AG10803 (cell line): Measurements from ENCODE around the gene CEP104.

Experiments used
- DNase-seq: peaks from one replicate; pipeline ENCODE4 v3.0.0; 2010; ENCODE audit warnings: low read depth
- H3K4me3 ChIP-seq: 2 replicates; pipeline ENCODE4 v1.5.1; 2011; ENCODE audit warnings: mild to moderate bottlenecking, low read length, control low read depth
- CTCF ChIP-seq: conservative IDR thresholded peaks from 2 replicates; pipeline ENCODE4 v1.5.1; 2011; ENCODE audit warnings: mild to moderate bottlenecking, low read length, control low read depth, inconsistent platforms

CEP104 gene

GRCh38 chr1:3898994-3899753 is 42.2 kb upstream of the CEP104 start:
- no peak for DNase-seq
- no peak; the same call in 1 of the 2 replicates for TF ChIP-seq CTCF
- peak overlapping the region; percentile 95 for H3K4me3 ChIP-seq

GRCh38 chr1:3898475-3898735 is 41.4 kb upstream of the CEP104 start:
- no peak overlapping the region for H3K4me3 ChIP-seq
- DNase-seq: no peak
- TF ChIP-seq CTCF: no peak

GRCh38 chr1:3896396-3897000 is 39.5 kb upstream of the CEP104 start:
- DNase-seq: no peak
- TF ChIP-seq CTCF: no peak
- H3K4me3 ChIP-seq: no peak overlapping the region

GRCh38 chr1:3895951-3896325 is 38.9 kb upstream of the CEP104 start:
- DNase-seq: no peak
- H3K4me3 ChIP-seq: no peak overlapping the region
- TF ChIP-seq CTCF: no peak

GRCh38 chr1:3895279-3895950 is 38.4 kb upstream of the CEP104 start:
- no peak overlapping the region for H3K4me3 ChIP-seq
- TF ChIP-seq CTCF: no peak
- peak; percentile 30 for DNase-seq

- TF ChIP-seq CTCF: no peak
- DNase-seq: no peak
- H3K4me3 ChIP-seq: no peak overlapping the region
These were observed 37.7 kb upstream of the CEP104 start for GRCh38 chr1:3894626-3895278.

GRCh38 chr1:3893190-3893589 is 36.2 kb upstream of the CEP104 start:
- no peak overlapping the region for H3K4me3 ChIP-seq
- DNase-seq: no peak
- TF ChIP-seq CTCF: no peak
